Forelimb muscle (tissue), 1 donor: Measurements from ENCODE around the gene WDR27. TPM values are rescaled to one million over a fixed set of nuclear protein-coding genes. Genes with fewer than 3 reads are reported as not detected.

Experiments
- polyA plus RNA-seq: library from polyadenylated mRNA; unstranded; fragments of 120-200 nt; gene quantifications from one replicate; pipeline ENCODE4 v1.2.1, GENCODE V29; 2013; ENCODE audit not compliant: insufficient read length

WDR27 gene
- polyA plus RNA-seq, 1 donor, result 42.5 TPM

Other genes starting within 250 kb of the WDR27 start
- gene C6orf120, start 97 bp upstream of the WDR27 start, polyA plus RNA-seq, result 27.2 TPM
- gene PHF10, start 22.5 kb upstream of the WDR27 start, polyA plus RNA-seq, result 70.8 TPM
- 2.9 TPM for gene DYNLT2, start 49.5 kb upstream of the WDR27 start, polyA plus RNA-seq
- 21.1 TPM for gene ERMARD, start 49.6 kb upstream of the WDR27 start, polyA plus RNA-seq